Retina (tissue), 1 donor: Measurements from ENCODE around the gene BLCAP.
"Not testable (repeated sequence)": the region's sequence is repeated elsewhere in the genome, so short reads cannot be mapped to it uniquely, and the experiment has no call there.

Experiments
- DNase-seq: peaks from one replicate; pipeline ENCODE4 v3.0.0-alpha.2; 2016

BLCAP gene

DNA sequence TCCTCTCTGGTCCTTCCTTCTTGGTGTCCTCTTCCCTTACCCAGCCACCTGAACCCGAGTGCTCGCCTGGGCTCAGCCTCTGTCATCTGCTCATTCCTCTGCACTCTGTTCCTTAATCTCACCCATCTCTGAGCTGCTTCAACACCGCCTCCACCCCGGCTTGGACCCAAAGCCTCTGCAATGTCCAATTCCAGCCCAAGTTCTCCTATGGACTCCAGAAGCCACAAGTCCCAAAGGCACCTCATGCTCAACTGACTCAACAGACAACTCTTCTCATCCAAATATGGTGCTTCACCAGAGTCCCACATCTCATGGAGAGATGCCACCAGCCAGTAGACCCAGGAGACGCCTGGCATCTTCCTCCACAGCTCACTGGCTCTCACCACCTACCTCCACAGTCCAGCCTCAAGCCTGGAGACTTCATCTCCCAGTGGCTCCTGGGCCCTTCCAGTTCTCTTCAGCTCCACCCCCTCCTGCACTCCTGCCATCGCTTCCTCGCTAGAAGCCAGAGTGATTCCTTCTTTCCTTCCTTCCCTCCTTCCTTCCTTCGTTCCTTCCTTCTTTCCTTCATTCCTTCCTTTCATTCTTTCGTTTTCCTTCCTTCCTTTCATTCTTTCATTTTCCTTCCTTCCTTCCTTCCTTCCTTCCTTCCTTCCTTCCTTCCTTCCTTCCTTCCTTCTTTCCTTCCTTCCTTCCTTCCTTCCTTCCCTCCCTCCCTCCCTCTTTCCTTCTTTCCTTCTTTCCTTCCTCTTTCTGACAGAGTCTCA is 47.6 kb downstream of the BLCAP start:
- no peak for DNase-seq

DNA sequence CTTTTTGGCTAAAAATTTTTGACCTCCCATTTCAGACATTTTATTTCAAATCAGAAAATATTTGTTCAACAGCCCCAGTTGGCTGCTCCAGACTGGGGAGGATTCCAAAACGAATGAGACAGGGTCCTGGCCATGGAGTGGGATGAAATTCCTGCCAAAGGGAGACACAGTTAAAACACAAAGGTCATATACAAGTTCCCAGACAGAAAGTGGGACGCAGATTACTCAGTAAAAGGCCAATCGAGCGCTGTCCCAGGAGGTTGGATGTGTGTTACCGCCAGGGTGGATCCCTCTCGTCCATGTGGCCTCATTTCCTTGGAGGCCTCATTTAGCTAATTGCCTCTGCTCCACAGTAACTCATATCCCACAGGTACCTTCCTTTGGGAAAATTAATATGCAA is 48.4 kb downstream of the BLCAP start:
- no peak for DNase-seq

DNA sequence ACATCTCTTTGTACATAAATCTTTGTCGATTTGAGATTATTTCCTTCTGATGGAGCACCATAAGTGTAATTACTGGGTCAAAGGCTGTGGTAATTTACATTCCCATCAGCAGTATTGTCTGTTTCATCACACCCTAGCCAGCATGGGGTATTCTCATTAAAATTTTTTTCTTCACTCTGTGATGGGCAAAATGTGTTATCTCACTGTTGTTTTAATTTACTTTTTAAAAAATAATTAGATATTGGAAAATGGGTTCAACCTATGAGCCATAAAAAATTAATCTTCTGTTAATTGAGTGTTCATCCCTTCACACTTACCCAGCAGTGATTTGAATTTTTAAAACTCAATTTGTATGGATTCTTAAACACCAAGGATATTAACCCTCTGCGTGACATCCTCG is 50.6 kb downstream of the BLCAP start:
- DNase-seq, result no peak

DNA sequence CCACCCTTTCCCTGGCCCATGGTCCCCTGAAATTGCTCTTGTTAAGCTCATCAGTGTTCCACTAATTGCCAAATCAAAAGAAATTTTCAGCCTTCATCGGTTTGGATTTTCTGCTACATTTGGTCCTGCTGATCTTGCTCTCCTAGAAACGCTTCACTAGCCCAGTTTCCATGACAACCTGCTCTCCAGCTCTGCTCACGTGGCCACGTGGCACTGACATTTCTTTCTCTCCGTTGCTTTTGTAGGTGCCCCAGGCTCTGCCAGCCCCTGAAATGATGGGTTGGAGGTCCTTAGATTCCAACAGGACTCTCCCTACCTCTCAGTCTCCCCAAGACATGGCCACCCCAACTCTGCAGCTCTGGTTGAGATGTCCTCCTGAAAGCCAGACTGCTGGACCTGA is 52.4 kb downstream of the BLCAP start:
- DNase-seq, result peak; percentile 80

DNA sequence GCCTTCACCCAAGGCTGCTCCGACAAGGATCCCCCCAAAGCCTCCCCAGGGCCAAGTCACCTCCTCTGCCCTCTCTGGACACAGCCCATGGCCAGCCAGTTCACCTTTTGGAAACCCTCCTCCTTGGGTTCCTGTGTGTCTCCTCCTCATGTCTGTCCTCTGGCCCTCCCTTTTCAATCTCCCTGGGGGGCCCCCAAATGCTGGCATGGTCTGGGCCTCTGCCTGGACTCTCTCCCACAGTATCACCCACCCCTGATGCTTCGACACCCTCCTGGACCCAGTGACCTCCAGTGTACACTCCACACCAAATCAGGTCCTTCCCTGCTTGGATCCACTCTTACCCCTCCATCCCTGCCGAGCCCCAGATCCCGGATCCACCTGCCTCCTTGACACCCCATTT is 53.3 kb downstream of the BLCAP start:
- no peak for DNase-seq

DNA sequence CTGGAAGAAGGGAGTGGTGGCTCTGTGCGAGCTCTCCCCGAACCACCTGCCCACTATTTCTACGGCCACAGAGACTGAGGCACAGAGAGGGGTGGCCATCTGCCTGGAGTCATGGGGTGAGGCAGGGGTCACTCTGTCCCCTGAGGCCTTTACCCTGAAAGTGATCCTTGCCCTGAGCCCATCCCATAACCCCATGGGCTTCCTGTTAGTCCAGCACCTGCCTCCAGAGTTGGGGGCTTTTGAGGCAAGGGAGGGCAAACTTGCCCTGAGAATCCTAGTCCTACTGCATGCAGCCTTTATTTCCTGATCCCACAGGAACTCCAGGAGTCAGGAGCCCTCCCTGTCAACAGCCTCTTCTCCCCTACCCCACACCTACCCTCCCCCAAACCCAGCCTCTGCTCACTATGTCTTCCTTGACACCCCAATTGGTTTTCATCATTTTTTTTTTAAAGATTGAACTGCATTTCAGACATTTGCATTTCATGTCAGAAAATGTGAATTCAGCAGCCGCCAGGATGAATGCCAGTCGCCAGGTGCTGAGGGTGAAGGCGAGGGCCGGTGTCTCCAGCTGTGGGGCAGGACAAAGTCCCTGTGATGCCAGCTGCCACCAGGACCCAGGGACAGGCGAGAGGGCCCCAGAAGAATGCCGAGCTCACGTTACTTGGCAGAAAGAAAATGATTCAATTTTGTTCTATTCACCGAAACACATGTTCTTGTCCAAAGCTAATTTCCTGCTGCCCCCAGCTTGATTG is 54.3 kb downstream of the BLCAP start:
- DNase-seq, result no peak

DNA sequence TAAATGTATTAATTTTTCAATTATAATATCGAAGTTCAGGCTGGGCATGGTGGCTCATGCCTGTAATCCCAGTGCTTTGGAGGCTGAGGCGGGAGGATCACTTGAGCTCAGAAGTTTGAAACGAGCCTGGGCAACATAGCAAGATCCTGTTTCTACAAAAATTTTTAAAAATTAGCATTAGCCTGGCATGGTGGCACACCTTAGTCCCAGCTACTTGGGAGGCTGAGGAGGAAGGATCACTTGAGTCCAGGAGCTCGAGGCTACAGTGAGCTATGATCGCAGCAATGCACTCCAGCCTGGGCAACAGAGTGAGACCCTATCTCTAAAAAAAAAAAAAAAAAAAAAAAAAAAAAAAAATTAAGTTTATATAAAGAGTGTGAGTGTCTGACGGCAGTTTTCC is 55.2 kb downstream of the BLCAP start:
- DNase-seq, result not testable (repeated sequence)

DNA sequence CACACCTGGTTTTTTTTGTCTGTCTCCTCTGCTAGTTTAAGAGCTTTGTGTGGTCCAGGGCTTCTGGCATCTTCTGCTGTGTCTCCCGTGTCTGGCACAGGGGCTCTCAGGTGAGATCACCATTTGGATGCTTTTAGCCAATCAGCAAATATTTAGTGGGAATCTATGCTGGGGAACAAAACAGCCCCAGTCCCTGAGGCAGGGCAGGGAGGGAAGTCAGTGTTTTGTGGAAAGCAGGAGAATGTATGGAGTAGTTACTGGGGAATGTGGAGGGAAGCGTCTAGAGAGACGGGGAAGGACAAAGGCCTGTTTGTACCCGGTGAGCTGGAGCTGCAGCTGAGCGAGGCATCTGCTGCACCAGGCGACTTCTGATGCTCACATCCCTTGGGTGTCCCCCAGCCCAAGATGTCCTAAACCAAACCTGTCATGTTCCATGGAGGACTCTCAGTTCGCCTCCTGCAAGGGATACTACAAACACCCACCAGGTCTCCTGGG is 55.9 kb downstream of the BLCAP start:
- no peak for DNase-seq

DNA sequence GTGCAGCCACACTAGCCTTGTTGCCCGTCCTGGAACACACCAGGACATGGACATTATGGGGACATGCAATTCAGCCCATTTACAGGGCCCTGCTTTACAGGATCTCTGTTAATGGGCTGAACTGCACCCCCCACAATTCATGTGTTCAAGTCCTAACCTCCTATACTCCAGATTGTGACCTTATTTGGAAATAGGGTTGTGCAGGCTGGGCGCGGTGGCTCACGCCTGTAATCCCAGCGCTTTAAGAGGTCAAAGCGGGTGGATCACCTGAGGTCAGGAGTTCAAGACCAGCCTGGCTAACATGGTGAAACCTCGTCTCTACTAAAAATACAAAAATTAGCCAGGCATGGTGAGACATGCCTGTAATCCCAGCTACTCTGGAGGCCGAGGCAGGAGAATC is 57.5 kb downstream of the BLCAP start:
- not testable (repeated sequence) for DNase-seq

DNA sequence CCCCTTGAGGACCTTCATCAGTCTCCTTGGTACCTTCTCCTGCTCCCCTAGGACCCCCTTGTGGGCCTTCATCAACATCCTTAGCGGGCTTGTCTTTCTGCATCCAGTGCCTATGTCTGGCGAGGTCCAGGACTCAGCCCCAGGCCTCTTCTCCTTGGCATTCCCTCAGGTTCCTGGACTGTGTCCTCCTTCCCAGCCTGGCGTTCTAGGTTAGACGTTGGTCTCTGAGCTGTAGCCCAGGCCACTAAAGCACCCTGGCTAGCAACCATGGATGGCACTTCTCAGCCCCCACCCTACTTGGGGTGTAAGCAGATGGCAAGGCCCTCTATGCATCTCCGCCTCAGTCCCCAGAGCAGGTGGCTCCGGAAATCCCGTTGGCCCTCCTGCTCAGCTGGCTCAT is 58.1 kb downstream of the BLCAP start:
- no peak for DNase-seq

DNA sequence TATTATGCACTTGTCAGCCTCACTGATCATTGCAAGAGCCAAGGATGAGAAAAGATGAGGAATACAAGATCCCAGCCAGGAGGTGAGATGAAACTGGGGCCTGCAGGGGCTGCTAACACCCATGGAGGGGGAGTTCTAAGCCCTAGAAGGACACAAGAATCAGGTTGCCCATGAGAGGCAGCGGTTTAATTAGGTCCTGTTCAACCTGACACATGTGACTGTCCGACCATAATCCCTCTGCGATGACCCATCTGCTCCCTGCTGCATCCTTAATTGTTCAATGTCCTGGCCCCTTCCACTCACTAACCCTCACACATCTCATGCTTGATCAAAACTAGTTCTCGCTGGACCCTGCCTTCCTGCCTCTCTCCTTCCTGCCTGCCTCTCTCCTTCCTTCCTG is 58.8 kb downstream of the BLCAP start:
- no peak for DNase-seq
